Mucosa of descending colon (tissue), 3 donors: Measurements from ENCODE around the gene SAXO1. TPM values are rescaled to one million over a fixed set of nuclear protein-coding genes. Genes with fewer than 3 reads are reported as not detected.

ENCODE experiments used
- ATAC-seq: fragments of 200-7000 bp; cut with Tn5 transposase; one replicate; pipeline ENCODE4 v1.9.1; 2020; ENCODE audit warnings: mild to moderate bottlenecking, moderate library complexity
- DNase-seq, 3 donors: peaks; one replicate each; pipeline ENCODE4 v3.0.0-alpha.2; 2020
- H3K36me3 ChIP-seq: fragments of 200-600 bp; one replicate; pipeline ENCODE4 v1.8.0; 2021; ENCODE audit warnings: low read depth, mild to moderate bottlenecking
- H3K4me1 ChIP-seq: fragments of 200-600 bp; one replicate; pipeline ENCODE4 v1.8.0; 2021; ENCODE audit warnings: low read depth, mild to moderate bottlenecking
- H3K4me3 ChIP-seq: fragments of 200-600 bp; one replicate; pipeline ENCODE4 v1.8.0; 2021; ENCODE audit warnings: mild to moderate bottlenecking
- H3K9me3 ChIP-seq: fragments of 200-600 bp; one replicate; pipeline ENCODE4 v1.8.0; 2021; ENCODE audit warnings: mild to moderate bottlenecking
- intact Hi-C, 2 donors: fragments of 100-400 bp; cut with DNase I in 1 of 2; cut with micrococcal nuclease in 1 of 2; formaldehyde crosslinking; loops; one replicate each; pipeline versions ENCODE4 v1.11.0 to v1.11.1; 2022; cut with DNase I, micrococcal nuclease
- total RNA-seq, 3 donors: library from RNA; stranded (reverse); fragmentation: NEBNext Ultra II Directional in 2 of 3; extraction: Animal tissue kit (Norgen Biotek cat#: 25700) in 2 of 3; gene quantifications; one replicate each; pipeline versions ENCODE4 v1.2.1 to v1.2.4, GENCODE V29; 2021 to 2023
- TF ChIP-seq, protein P1 (sequence below): fragments of 200-600 bp; IDR thresholded peaks from one replicate; pipeline ENCODE4 v1.8.0; 2022; ENCODE audit warnings: antibody characterized with exemption, mild to moderate bottlenecking
- donor health status: DM: no; HTN: no; CAD: no; lungs with moderate emphysema.
- donor health status: DM: no; HTN: no; CAD: no.
- donor health status: DM: no; HTN: yes; CAD: no.

SAXO1 gene
- total RNA-seq, 3 donors from 2014 or later = 0.06 to 0.29 (median 0.24) TPM

DNA sequence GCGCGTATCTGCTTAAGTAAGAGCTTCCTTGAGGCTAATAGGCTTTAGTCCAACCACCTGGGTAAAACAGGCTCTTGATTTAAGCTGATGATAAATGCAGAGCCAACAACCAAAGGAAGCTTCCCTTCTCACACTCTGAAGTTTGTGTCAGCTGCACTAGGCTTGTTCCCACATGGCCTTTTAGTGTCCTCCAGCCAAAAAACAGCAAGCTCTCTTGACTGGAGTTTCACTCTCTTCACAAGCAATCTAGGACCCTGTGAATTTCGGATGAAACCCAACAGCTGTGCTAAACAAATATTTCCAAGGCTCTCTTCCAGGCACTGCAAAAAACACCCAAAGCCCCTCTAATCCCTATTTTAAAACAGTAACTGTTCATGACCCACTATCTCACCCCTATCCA is 63.9 kb downstream of the SAXO1 start:
- intact Hi-C loops = no loop called here
- Histone ChIP-seq H3K4me1 (no peaks in the 10 kb centered on the region), H3K4me3 (no peak overlapping the region), H3K36me3 (no peaks in the 10 kb centered on the region), H3K9me3 (peaks cover 9% of the 10 kb centered on the region)
- DNase-seq (peak in 1 of 3 donors; percentile 5), ATAC-seq (peak; percentile 22)
- TF ChIP-seq, protein P1, sequence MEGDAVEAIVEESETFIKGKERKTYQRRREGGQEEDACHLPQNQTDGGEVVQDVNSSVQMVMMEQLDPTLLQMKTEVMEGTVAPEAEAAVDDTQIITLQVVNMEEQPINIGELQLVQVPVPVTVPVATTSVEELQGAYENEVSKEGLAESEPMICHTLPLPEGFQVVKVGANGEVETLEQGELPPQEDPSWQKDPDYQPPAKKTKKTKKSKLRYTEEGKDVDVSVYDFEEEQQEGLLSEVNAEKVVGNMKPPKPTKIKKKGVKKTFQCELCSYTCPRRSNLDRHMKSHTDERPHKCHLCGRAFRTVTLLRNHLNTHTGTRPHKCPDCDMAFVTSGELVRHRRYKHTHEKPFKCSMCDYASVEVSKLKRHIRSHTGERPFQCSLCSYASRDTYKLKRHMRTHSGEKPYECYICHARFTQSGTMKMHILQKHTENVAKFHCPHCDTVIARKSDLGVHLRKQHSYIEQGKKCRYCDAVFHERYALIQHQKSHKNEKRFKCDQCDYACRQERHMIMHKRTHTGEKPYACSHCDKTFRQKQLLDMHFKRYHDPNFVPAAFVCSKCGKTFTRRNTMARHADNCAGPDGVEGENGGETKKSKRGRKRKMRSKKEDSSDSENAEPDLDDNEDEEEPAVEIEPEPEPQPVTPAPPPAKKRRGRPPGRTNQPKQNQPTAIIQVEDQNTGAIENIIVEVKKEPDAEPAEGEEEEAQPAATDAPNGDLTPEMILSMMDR = no peak

DNA sequence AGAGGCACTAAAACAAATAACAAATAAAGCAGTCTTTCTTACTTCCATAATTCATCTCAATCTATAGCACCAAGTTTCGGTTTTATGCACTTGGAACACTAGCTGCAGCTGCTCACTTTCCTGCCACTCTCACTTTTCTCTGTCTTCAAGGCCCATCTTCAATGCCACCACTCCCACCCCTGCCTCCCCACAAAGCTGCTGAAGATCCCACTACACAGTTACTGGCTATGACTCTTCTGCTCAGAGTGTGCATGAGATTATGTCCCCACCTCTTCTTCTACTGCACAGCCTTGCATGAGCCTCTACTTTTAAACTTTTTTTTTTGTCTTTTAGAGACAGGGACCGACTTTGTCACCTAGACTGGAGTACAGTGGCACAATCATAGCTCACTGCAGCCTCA is 77.4 kb downstream of the SAXO1 start:
- DNase-seq = no peak
- intact Hi-C loops = no loop called here
- Histone ChIP-seq H3K4me3 (no peak overlapping the region), H3K9me3 (no peaks in the 10 kb centered on the region), H3K36me3 (no peaks in the 10 kb centered on the region), H3K4me1 (no peaks in the 10 kb centered on the region)
- ATAC-seq = no peak
- TF ChIP-seq, protein P1 = no peak

DNA sequence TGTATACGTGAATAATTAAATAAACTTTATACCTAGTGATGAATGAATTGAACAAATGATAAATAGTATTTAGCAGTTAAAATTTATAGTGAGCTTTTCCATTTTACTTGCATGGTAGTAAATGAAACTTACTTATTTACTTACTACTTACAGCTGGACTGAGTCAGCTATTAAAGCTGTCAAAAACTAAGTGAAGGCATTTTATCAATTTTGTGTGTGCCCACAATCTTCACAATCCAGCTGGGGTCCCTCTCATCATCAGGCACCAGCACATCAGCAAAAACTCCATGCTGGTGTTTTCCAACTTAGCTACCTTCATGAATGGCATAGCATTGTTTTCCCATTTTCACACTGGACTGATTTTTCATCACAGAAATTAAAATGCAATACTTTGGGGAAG is 81.1 kb downstream of the SAXO1 start:
- no peaks in the 10 kb centered on the region for H3K4me1 ChIP-seq
- H3K36me3 ChIP-seq = no peaks in the 10 kb centered on the region
- no peak overlapping the region for H3K4me3 ChIP-seq
- ATAC-seq (no peak), DNase-seq (no peak)
- intact Hi-C loops = no loop called here
- TF ChIP-seq, protein P1 = no peak
- no peaks in the 10 kb centered on the region for H3K9me3 ChIP-seq

DNA sequence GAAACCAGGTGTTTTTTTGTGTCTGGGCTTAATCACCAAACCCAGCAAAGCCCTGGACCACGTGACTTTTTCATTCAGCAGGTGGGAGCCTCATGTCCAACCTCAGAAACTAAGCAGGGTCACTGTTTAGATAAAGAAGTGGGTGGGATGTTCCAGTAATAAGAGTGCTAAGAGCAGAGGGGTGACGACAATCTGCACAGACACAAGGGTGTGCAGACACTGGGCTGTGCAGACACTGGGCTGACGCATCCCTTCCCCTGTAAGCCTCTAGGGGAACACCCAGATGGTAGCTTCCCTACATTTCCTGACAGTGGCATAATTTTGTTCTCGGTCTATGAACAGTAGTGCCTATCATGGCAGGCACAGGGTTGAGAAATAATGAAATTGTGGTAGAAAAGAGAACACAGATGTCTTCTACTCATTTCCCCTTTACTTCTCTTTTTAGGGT is 85.1 kb downstream of the SAXO1 start:
- H3K4me1 ChIP-seq = no peaks in the 10 kb centered on the region
- no peaks in the 10 kb centered on the region for H3K9me3 ChIP-seq
- no peak for ATAC-seq
- H3K36me3 ChIP-seq = no peaks in the 10 kb centered on the region
- TF ChIP-seq, protein P1 = no peak
- no peak overlapping the region for H3K4me3 ChIP-seq
- DNase-seq = no peak
- intact Hi-C loops = no loop called here

DNA sequence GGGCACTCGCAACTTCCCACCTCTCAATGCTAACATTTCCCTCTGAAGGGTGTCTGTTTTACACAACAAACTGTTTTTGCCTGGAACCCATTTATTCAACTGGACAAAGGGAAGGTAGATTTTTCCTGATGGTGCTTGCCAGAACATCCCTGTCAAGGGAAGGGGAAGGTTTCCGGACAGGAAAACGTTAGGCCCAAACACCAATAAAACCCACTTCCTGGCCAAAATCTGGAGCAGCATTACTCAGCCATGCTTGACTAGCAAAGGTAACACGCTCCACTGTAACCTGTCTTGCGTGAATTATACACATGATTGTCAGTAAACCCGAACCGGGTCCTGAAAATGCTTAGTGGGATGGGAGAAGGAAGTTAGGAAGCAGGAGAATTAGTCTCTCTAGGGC is 90.2 kb downstream of the SAXO1 start:
- DNase-seq (no peak), ATAC-seq (no peak)
- Histone ChIP-seq H3K4me3 (no peak overlapping the region), H3K4me1 (no peaks in the 10 kb centered on the region), H3K36me3 (no peaks in the 10 kb centered on the region), H3K9me3 (no peaks in the 10 kb centered on the region)
- TF ChIP-seq, protein P1 = no peak
- intact Hi-C loops = no loop called here

DNA sequence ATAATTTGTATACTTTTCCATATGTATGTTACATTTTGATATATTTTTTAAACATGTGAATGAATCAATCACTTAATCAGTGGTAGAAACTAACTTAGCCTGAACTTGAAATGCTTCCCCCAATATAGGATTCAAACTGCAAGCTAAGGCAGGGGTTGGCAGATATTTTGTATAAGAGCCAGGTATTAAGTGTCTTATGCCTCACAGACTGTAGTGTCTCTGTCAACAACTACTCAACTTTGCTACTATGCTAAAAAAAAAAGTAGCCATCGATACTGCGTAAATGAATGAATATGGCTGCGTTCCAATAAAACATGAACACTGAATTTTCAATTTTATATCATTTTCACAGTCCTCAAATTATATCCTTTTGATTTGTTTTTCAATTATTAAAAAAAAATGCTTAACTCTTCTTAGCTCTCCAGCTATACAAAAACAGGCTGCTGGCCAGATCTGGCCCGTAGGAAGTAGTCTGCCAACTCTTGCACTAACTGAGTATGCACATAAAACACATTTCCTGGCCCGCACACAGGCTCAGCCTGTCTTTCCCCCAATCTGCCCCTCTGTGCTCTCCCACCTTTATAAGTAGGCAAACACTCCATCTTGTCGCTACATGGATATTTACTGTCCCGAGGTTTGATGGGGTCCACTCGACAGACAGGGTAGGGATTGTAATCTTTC is 91.8 kb downstream of the SAXO1 start:
- TF ChIP-seq, protein P1 = no peak
- ATAC-seq (no peak), DNase-seq (no peak)
- no peaks in the 10 kb centered on the region for H3K36me3 ChIP-seq
- H3K4me3 ChIP-seq = no peak overlapping the region
- H3K9me3 ChIP-seq = no peaks in the 10 kb centered on the region
- H3K4me1 ChIP-seq = no peaks in the 10 kb centered on the region
- intact Hi-C loops = no loop called here
